HepG2 (cell line): Measurements from ENCODE around the gene MYH10.

Source experiments
- CTCF ChIP-seq: sonication (generic); formaldehyde crosslinking; IDR thresholded peaks from 2 replicates; pipeline ENCODE4 v1.5.0; 2020; ENCODE audit warnings: mild to moderate bottlenecking, missing genetic modification reagents, moderate library complexity
- ETV5 ChIP-seq: IDR thresholded peaks from 2 replicates; pipeline ENCODE4 v1.6.1; 2018; ENCODE audit warnings: missing biosample characterization, missing genetic modification reagents, inconsistent platforms, borderline replicate concordance
- POLR2A ChIP-seq, 2 experiments: IDR thresholded peaks; 2 replicates each; pipeline ENCODE4 v1.6.1; 2011; ENCODE audit warnings: low read depth in 2 of 2, low read length in 2 of 2, mild to moderate bottlenecking in 1 of 2, moderate library complexity in 1 of 2; ENCODE audit not compliant: insufficient read depth in 1 of 2
- RBAK ChIP-seq: sonication (generic); formaldehyde crosslinking; IDR thresholded peaks from 2 replicates; pipeline ENCODE4 v1.5.1; 2020; ENCODE audit warnings: mild to moderate bottlenecking, missing genetic modification reagents
- RELA ChIP-seq: sonication (generic); formaldehyde crosslinking; IDR thresholded peaks from 2 replicates; pipeline ENCODE4 v1.4.0; 2020; ENCODE audit warnings: missing genetic modification reagents
- XBP1 ChIP-seq: sonication (generic); formaldehyde crosslinking; IDR thresholded peaks from 2 replicates; pipeline ENCODE4 v1.5.0; 2020; ENCODE audit warnings: missing genetic modification reagents
- ZBTB8A ChIP-seq: sonication (generic); formaldehyde crosslinking; IDR thresholded peaks from 2 replicates; pipeline ENCODE4 v1.4.0; 2020; ENCODE audit warnings: mild to moderate bottlenecking, low read depth, missing genetic modification reagents, borderline replicate concordance
- ZNF274 ChIP-seq: sonication (generic); formaldehyde crosslinking; IDR thresholded peaks from 2 replicates; pipeline ENCODE4 v1.5.1; 2020; ENCODE audit warnings: mild to moderate bottlenecking, missing genetic modification reagents
- ZNF354B ChIP-seq: sonication (generic); formaldehyde crosslinking; IDR thresholded peaks from 2 replicates; pipeline ENCODE4 v1.8.0; 2022; ENCODE audit warnings: mild to moderate bottlenecking, missing genetic modification reagents
- ZNF615 ChIP-seq: sonication (generic); formaldehyde crosslinking; IDR thresholded peaks from 2 replicates; pipeline ENCODE4 v1.5.0; 2020; ENCODE audit warnings: mild to moderate bottlenecking, missing genetic modification reagents, borderline replicate concordance
- ZZZ3 ChIP-seq: sonication (generic); formaldehyde crosslinking; IDR thresholded peaks from 2 replicates; pipeline ENCODE4 v1.4.0; 2020; ENCODE audit warnings: missing genetic modification reagents, mild to moderate bottlenecking, borderline replicate concordance

DNA sequence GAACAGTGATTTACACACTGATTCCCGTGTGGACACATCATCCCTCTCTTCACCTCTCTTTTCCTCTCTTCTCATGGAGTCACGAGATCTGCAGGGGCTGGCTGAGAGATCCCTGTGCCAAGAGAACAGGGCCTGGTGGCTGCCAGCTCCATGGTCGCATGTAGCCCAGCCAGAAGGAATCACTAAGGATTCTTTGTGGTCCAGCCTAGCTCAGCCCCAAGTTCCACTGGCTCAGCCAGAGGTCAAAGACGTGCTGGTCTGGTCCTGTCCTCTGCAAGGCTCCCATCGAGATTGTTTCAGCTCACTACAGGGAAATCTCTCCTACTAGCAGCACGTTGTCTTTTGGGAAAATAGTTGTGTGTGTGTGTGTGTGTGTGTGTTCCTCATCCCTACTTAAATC, 128.4 kb downstream of the MYH10 start:
- TF ChIP-seq ETV5 (CRISPR knock-in tag) (no peak), RBAK (no peak), ZNF354B (no peak), ZZZ3 (CRISPR knock-in tag) (no peak), XBP1 (no peak), POLR2A (IDR thresholded peaks at IDR 0.05; ENCODE audit: insufficient read depth in 1 of 2, low read depth in 2 of 2, low read length in 2 of 2) (no peak), ZNF274 (CRISPR knock-in tag) (no peak), RELA (CRISPR knock-in tag) (no peak), ZBTB8A (CRISPR knock-in tag) (no peak), CTCF (CRISPR knock-in tag) (no peak), ZNF615 (CRISPR knock-in tag) (no peak)
